ENCODE measurements around the gene LGALS7.
A peak's percentile ranks its signal among the peaks of the same experiment; 100 is the strongest.
"Not testable (repeated sequence)": the region's sequence is repeated elsewhere in the genome, so short reads cannot be mapped to it uniquely, and the experiment has no call there.

The LGALS7 gene

DNA sequence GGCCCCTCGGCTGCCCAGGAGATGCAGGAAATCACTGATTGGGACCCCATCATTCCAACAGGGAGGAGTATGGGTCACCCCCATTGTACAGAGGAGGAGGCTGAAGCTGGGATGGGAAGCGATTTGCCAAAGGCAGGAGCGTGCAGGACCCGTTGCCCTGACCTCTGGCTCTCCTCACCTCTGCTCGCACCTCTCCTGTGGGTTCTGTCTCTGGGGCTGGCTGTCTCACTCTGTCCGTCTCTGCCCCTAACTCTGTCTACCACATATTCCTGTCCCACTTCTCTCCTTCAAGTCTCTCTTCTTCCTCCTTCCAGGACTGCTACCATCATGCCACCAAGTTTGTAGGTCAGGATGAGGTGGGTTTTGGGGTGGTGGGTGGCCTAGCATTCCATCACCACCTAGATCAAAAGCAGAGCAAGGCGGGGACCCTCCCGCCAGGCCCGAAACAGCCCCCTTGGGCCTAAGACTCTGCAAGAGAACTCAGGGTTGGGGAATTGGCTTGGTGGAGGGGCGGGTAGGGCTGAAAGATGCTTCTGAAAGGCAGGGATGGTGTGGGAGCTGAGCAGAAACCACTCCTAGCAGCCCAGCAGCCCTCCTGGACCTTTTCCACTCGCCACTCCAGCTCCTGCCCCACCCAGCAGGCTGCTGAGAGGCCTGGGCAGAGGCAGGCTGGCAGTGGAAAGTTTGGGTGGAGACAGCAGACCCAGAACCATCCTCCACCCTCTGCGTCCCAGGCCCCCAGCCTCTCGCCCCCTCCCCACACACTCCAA is 1.0 kb upstream of the LGALS7 start:
- TF ChIP-seq, protein P1, sequence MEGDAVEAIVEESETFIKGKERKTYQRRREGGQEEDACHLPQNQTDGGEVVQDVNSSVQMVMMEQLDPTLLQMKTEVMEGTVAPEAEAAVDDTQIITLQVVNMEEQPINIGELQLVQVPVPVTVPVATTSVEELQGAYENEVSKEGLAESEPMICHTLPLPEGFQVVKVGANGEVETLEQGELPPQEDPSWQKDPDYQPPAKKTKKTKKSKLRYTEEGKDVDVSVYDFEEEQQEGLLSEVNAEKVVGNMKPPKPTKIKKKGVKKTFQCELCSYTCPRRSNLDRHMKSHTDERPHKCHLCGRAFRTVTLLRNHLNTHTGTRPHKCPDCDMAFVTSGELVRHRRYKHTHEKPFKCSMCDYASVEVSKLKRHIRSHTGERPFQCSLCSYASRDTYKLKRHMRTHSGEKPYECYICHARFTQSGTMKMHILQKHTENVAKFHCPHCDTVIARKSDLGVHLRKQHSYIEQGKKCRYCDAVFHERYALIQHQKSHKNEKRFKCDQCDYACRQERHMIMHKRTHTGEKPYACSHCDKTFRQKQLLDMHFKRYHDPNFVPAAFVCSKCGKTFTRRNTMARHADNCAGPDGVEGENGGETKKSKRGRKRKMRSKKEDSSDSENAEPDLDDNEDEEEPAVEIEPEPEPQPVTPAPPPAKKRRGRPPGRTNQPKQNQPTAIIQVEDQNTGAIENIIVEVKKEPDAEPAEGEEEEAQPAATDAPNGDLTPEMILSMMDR (IDR thresholded peaks at IDR 0.05; ENCODE audit: low read depth, low read length), result no peak
- no peak for DNase-seq (ENCODE audit: extremely low read depth, low read depth)

DNA sequence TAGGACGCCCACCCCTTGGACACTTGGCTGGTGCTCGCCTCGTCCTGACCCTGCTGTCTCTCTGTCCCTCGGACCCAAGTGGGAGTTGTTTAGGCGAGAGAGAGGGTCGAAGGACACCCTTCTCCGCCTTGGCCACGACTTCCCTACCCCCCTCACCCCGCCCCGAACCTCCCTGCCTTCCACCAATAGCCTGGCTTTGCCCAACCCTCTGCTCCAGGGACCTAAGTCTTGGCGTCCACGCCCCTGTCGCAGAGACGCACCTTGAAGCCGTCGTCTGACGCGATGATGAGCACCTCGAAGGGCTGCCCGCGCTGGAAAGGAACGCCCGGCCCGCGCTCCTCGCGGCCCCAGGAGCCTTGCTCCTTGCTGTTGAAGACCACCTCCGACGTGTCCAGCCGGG is 1.7 kb downstream of the LGALS7 start:
- not testable (repeated sequence) for DNase-seq (ENCODE audit: extremely low read depth, low read depth)

DNA sequence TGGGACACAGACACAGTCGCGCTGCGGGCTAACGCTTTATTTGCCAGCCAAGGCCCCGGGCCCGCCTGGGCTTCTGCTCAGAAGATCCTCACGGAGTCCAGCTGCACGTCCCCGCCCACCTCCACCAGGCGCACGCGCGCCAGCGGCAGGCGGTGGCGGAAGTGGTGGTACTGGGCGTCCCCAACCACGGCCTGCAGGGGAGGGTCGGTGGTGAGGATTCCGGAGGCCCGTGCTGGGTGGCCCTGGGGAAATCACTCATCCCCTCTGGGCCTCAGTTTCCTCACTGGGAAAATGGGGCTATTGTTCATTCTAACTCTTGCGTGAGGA is 2.4 kb downstream of the LGALS7 start:
- not testable (repeated sequence) for DNase-seq (ENCODE audit: extremely low read depth, low read depth)

DNA sequence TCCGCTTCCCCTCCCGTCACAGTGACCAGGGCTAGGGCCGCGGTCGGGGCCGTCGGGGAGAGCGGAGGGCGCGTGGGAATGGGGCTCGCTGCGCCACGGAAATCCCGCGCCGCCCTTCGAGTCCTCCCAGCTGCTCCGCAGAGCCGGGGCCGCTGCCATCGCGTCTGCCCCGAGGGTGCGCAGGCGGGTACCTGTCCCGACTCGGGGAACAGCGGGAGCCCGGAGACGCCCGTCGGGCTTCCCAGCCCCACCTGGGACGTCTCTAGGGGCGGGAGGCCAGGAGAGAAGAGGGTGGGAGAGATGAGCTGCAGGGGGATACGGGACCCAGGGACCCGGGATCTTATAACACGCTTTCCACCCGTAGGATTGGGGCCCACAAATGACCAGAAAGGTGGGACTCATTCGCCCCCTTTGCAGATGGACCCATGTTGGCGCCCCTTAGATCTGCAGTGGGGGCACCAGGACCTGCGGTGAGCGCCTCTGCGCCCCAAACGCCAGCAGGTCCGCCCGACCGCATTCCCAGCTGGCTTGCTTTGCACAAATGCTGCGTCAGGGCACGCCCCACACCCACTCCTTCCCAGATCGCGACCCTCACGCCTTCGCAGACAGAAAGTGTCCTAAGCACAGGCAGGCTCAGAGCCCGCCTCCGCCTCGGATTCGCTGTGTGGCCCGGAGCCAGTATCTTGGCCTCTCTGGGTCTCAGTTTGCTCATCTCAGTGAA is 2.9 kb downstream of the LGALS7 start:
- DNase-seq (ENCODE audit: extremely low read depth, low read depth), result not testable (repeated sequence)

DNA sequence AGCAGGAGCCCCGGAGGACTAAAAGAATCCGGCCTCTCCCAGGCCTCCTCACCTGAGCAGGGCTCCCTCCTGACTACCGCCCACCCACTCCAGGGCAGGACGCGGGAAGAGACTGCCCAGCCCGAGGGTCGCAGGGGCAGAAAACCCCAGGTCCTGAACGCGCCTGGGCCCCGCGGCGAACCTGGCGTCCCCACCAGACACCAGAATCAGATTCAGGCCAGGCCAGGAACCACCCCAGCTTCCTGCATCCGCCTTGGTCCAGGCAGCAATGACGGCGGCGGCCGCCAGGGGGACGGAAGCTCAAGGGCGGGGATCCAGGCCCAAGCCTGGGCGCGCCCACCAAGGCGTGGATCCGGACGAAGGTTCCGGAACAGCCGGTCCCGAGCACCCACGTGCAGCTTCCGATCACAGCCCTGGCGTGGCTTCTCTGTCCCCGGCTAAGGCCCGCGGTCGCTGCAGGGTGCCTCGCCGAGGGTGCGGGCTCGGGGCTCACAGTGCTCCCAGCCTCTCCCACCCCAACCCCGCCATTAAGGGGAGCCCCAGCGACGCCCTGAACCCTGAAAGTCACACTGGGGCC is 3.6 kb downstream of the LGALS7 start:
- peak; percentile 51 for DNase-seq (ENCODE audit: extremely low read depth, low read depth)
- TF ChIP-seq, protein P1 (IDR thresholded peaks at IDR 0.05; ENCODE audit: low read depth, low read length), result peak; percentile 77

DNA sequence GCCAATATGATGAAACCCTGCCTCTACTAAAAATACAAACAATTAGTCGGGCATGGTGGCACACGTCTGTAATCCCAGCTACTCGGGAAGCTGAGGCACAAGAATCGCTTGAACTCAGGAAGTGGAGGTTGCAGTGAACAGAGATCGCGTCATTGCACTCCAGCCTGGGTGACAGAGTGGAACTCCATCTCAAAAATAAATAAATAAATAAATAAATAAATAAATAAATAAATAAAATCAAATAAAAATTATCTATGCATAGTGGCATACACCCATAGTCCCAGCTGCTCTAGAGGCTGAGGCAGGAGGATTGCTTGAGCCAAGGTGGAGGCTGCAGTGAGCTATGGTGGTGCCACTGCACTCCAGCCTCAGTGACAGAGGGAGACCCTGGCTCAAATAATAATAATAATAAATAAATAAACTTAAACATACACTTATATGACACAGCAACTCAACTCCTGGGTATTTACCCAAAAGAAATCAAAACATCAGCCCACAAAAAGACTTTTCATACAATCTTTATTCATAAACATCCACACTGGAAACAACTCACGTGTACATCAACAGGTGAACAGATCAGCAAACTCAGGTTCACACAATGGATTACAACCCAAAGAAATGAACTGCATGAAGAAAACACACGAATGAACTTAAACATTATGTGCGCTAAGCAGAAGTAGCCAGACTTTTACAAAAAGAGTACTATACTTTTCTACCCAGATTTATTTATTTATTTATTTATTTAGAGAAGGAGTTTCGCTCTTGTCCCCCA is 6.9 kb downstream of the LGALS7 start:
- TF ChIP-seq, protein P1 (IDR thresholded peaks at IDR 0.05; ENCODE audit: low read depth, low read length), result no peak
- no peak for DNase-seq (ENCODE audit: extremely low read depth, low read depth)

DNA sequence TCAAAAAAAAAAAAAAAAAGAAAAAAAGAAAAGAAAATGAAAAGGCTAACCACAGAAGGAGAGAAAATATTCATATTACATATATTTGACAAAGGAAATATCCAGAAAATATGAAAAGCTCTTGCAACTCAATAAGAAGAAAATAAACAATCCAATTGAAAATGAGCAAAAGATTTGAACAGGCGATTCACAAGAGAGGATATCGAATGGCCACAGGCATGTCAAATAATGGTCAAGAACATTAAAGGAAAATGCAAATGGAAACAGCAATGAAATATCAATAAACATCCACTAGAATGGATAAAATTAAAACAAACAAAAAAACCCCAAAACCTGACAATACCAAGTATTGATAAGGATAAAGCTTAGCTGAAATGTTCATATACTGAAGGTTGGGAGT is 8.1 kb downstream of the LGALS7 start:
- TF ChIP-seq, protein P1 (IDR thresholded peaks at IDR 0.05; ENCODE audit: low read depth, low read length), result no peak
- no peak for DNase-seq (ENCODE audit: extremely low read depth, low read depth)

DNA sequence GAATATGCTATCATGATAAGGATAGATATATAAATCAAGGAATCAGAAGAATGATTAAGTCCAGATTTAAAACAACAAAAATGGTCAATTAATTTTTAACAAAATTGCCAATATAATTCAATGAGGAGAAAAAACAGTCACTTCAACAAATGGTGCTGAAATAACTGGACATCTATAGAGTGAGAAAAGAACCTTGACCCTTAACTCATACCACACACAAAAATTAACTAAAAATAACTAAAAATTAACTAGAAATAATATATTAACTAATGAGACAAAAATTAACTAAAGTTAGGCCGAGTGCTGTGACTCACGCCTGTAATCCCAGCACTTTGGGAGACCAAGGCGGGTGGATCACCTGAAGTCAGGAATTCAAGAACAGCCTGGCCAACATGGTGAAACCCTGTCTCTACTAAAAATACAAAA is 9.5 kb downstream of the LGALS7 start:
- DNase-seq (ENCODE audit: extremely low read depth, low read depth), result no peak
- TF ChIP-seq, protein P1 (IDR thresholded peaks at IDR 0.05; ENCODE audit: low read depth, low read length), result no peak

DNA sequence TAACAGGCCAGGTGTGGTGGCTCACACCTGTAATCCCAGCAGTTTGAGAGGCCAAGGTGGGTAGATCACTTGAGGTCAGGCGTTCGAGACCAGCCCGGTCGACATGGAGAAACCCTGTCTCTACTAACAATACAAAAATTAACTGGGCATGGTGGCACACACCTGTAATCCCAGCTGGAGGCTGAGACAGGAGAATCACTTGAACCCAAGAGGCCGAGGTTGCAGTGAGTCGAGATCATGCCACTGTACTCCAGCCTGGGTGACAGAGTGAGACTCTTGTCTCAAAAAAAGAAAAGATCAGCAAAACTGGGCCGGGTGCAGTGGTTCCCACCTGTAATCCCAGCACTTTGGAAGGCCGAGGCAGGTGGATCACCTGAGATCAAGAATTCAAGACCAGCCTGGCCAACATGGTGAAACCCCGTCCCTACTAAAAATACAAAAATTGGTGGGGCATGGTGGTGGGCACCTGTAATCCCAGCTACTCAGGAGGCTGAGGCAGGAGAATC is 11.4 kb downstream of the LGALS7 start:
- not testable (repeated sequence) for DNase-seq (ENCODE audit: extremely low read depth, low read depth)

DNA sequence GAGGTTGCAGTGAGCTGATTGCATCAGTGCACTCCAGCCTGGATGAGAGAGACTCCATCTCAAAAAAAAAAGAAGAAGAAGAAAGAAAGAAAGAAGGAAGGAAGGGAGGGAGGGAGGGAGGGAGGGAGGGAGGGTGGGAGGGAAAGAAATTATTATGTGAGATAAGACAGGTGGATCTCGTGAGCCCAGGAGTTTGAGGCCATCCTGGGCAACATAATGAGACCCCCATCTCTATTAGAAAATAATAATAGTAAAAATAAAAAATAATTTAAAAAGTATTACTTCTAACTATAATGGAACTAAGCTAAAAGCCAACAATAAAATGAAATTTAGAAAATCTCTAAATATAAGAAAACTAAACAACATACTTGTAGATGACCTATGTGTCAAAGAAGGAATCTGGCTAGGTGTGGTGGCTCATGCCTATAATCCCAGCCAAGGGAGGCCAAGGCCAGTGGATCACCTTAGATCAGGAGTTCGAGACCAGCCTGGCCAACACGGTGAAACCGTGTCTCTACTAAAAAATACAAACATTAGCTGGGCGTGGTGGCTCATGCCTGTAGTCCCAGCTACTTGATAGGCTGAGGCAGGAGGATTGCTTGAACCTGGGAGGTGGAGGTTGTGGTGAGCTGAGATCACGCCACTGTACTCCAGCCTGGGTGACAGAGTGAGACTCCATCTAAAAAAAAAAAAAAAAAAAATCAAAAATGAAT is 12.4 kb downstream of the LGALS7 start:
- DNase-seq (ENCODE audit: extremely low read depth, low read depth), result not testable (repeated sequence)
